HG03520 (cell line): Measurements from ENCODE around the gene RAB13.

Experiments used
- ATAC-seq: cut with Tn5 transposase; IDR thresholded peaks from one replicate; pipeline ENCODE4 v1.9.1; 2021; ENCODE audit warnings: mild to moderate bottlenecking, moderate library complexity; ENCODE audit not compliant: unreplicated experiment

RAB13 gene

GRCh38 chr1:153934746-153935145, 51.4 kb downstream of the RAB13 start:
- no peak for ATAC-seq

GRCh38 chr1:153933955-153934354, 52.2 kb downstream of the RAB13 start:
- no peak for ATAC-seq

- no peak for ATAC-seq
Measured at GRCh38 chr1:153933430-153933829, 52.7 kb downstream of the RAB13 start.

GRCh38 chr1:153932156-153933131, 53.7 kb downstream of the RAB13 start:
- ATAC-seq: no peak
